Measurements from ENCODE around the gene AHSA1.

AHSA1 gene

DNA sequence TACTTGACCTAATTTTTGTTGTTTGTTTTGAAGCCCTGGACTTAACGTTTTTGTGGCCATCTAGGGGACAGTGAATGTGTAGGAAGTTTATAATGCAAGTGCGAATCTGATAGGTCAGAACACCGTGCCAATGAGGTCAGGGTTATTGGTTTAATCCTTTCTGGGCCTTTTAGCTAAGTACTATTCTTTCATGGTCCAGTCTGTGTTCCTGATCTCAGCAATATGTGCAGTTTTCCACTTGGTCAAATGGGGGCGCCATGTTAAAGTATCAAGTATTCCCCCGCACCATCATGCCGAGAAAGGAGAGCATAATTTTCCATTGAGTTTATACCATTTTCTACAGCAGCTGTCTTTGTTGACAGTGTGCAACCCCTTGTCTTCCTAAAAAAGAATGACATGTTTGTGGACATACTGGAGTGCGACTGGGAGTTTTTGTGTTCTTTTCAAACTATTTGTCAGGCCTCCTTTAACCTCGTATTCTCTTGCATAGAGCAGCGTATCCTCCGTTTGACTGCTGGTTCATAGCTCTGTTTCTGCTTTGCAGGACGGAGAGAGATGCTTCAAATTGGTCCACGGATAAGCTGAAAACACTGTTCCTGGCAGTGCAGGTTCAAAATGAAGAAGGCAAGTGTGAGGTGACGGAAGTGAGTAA is 1.3 kb downstream of the AHSA1 start:
- H3K36me3 ChIP-seq (ENCODE audit: insufficient read depth, low read length): peaks cover 41% of the 10 kb centered on the region; the same call in 1 of the 2 replicates

DNA sequence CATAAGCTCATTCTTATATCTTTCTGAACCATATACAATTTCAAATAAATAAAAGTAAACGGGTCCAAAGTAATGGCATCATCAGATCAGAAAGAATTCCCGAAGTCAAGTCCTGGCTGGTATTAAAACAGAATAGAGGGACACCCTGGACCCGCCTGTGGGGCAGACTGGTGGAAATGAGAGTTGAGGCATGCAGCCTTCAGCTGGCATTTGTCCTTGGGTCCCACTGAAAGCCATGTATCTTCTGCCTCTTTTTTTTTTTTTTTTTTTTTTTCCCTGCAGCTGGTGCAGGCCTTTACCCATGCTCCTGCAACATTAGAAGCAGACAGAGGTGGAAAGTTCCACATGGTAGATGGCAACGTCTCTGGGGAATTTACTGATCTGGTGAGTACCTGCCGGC is 9.9 kb downstream of the AHSA1 start:
- H3K9me3 ChIP-seq (ENCODE audit: insufficient read depth, low read depth, low read length): no peaks in the 10 kb centered on the region
- TF ChIP-seq EZH2phosphoT487 (IDR thresholded peaks at IDR 0.05; ENCODE audit: borderline replicate concordance): no peak
- TF ChIP-seq, protein P1, sequence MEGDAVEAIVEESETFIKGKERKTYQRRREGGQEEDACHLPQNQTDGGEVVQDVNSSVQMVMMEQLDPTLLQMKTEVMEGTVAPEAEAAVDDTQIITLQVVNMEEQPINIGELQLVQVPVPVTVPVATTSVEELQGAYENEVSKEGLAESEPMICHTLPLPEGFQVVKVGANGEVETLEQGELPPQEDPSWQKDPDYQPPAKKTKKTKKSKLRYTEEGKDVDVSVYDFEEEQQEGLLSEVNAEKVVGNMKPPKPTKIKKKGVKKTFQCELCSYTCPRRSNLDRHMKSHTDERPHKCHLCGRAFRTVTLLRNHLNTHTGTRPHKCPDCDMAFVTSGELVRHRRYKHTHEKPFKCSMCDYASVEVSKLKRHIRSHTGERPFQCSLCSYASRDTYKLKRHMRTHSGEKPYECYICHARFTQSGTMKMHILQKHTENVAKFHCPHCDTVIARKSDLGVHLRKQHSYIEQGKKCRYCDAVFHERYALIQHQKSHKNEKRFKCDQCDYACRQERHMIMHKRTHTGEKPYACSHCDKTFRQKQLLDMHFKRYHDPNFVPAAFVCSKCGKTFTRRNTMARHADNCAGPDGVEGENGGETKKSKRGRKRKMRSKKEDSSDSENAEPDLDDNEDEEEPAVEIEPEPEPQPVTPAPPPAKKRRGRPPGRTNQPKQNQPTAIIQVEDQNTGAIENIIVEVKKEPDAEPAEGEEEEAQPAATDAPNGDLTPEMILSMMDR (conservative IDR thresholded peaks at IDR 0.05; ENCODE audit: low read length): no peak
- H3K4me3 ChIP-seq (ENCODE audit: low read length, poor library complexity, severe bottlenecking): no peak overlapping the region
- H3K4me1 ChIP-seq (ENCODE audit: insufficient read depth, low read length, poor library complexity, severe bottlenecking): no peaks in the 10 kb centered on the region
- H3K9ac ChIP-seq (ENCODE audit: low read depth, low read length, poor library complexity, severe bottlenecking): no peak overlapping the region
- H3F3A ChIP-seq (ENCODE audit: low read depth): no peaks in the 10 kb centered on the region
- H3K79me2 ChIP-seq (ENCODE audit: insufficient read depth, low read length): peaks cover 4% of the 10 kb centered on the region; the same call in 1 of the 2 replicates
- no peaks in the 10 kb centered on the region for H4K20me1 ChIP-seq (ENCODE audit: insufficient read depth, low read length, poor library complexity, severe bottlenecking)
- H3K27me3 ChIP-seq (ENCODE audit: insufficient read depth, low read length, poor library complexity, severe bottlenecking): no peaks in the 10 kb centered on the region
- no peak overlapping the region for H2AFZ ChIP-seq (ENCODE audit: low read length)
- H3K36me3 ChIP-seq (ENCODE audit: insufficient read depth, low read length): peaks cover 61% of the 10 kb centered on the region
- no peak overlapping the region for H3K4me2 ChIP-seq (ENCODE audit: low read depth, low read length, poor library complexity, severe bottlenecking)
- no peaks in the 10 kb centered on the region for H3K9me2 ChIP-seq (replicated peaks; ENCODE audit: low read depth, low read length)

More for the DNA sequence above, 1.3 kb downstream of the AHSA1 start:
- Histone ChIP-seq H3K9ac (ENCODE audit: low read depth, low read length, poor library complexity, severe bottlenecking) (peak overlapping the region; percentile 86), H3K4me3 (ENCODE audit: low read length, poor library complexity, severe bottlenecking) (peak overlapping the region; percentile 94), H3F3A (ENCODE audit: low read depth) (no peaks in the 10 kb centered on the region), H2AFZ (ENCODE audit: low read length) (no peak overlapping the region), H3K27me3 (ENCODE audit: insufficient read depth, low read length, poor library complexity, severe bottlenecking) (no peaks in the 10 kb centered on the region), H3K4me1 (ENCODE audit: insufficient read depth, low read length, poor library complexity, severe bottlenecking) (peaks cover 26% of the 10 kb centered on the region), H3K4me2 (ENCODE audit: low read depth, low read length, poor library complexity, severe bottlenecking) (peak overlapping the region; percentile 97), H3K9me3 (ENCODE audit: insufficient read depth, low read depth, low read length) (no peaks in the 10 kb centered on the region), H4K20me1 (ENCODE audit: insufficient read depth, low read length, poor library complexity, severe bottlenecking) (peaks cover 32% of the 10 kb centered on the region), H3K9me2 (replicated peaks; ENCODE audit: low read depth, low read length) (no peaks in the 10 kb centered on the region), H3K79me2 (ENCODE audit: insufficient read depth, low read length) (peaks cover 73% of the 10 kb centered on the region)
- TF ChIP-seq, protein P1 (conservative IDR thresholded peaks at IDR 0.05; ENCODE audit: low read length): peak; percentile 82
- no peak for TF ChIP-seq EZH2phosphoT487 (IDR thresholded peaks at IDR 0.05; ENCODE audit: borderline replicate concordance)

- Histone ChIP-seq H3K36me3 (ENCODE audit: insufficient read depth, low read length) (peaks cover 50% of the 10 kb centered on the region), H3K4me3 (ENCODE audit: low read length, poor library complexity, severe bottlenecking) (no peak overlapping the region), H3K9ac (ENCODE audit: low read depth, low read length, poor library complexity, severe bottlenecking) (no peak overlapping the region), H3K4me1 (ENCODE audit: insufficient read depth, low read length, poor library complexity, severe bottlenecking) (no peaks in the 10 kb centered on the region), H2AFZ (ENCODE audit: low read length) (no peak overlapping the region), H3K9me3 (ENCODE audit: insufficient read depth, low read depth, low read length) (no peaks in the 10 kb centered on the region), H4K20me1 (ENCODE audit: insufficient read depth, low read length, poor library complexity, severe bottlenecking) (no peaks in the 10 kb centered on the region), H3K4me2 (ENCODE audit: low read depth, low read length, poor library complexity, severe bottlenecking) (no peak overlapping the region), H3F3A (ENCODE audit: low read depth) (no peaks in the 10 kb centered on the region), H3K79me2 (ENCODE audit: insufficient read depth, low read length) (no peaks in the 10 kb centered on the region), H3K27me3 (ENCODE audit: insufficient read depth, low read length, poor library complexity, severe bottlenecking) (no peaks in the 10 kb centered on the region), H3K9me2 (replicated peaks; ENCODE audit: low read depth, low read length) (no peaks in the 10 kb centered on the region)
- no peak for TF ChIP-seq EZH2phosphoT487 (IDR thresholded peaks at IDR 0.05; ENCODE audit: borderline replicate concordance)
- TF ChIP-seq, protein P1 (conservative IDR thresholded peaks at IDR 0.05; ENCODE audit: low read length): no peak
Observed at GRCh38 chr14:77469067-77469505, 11.2 kb downstream of the AHSA1 start.
